Measurements from ENCODE around the gene AHCY. TPM values are rescaled to one million over a fixed set of nuclear protein-coding genes. Genes with fewer than 3 reads are reported as not detected.
"Not testable (repeated sequence)": the region's sequence is repeated elsewhere in the genome, so short reads cannot be mapped to it uniquely, and the experiment has no call there.

Gene AHCY
- total and polyA plus RNA-seq, 4 experiments from 2014 or later: 21.2 to 30.6 (median 23.6) TPM

- peaks cover 2 to 4% of the 10 kb centered on the region in 2 donors for H3K27me3 Mint-ChIP-seq
- ChIA-PET CTCF (ENCODE audit: partially characterized antibody) (no interaction called here), POLR2A (ENCODE audit: partially characterized antibody) (no interaction called here)
- H3K9me3 ChIP-seq (ENCODE audit: control insufficient read depth in 1 of 2, low read length in 2 of 2): no peaks in the 10 kb centered on the region
- H3K4me3 ChIP-seq (ENCODE audit: low read length in 2 of 2): peak overlapping the region in 1 of 2 donors; percentile 11
- no peak overlapping the region for H3K27ac Mint-ChIP-seq
- no peaks in the 10 kb centered on the region for H3K9me3 Mint-ChIP-seq
- H3K36me3 ChIP-seq (ENCODE audit: insufficient read depth, low read length): no peaks in the 10 kb centered on the region
- DNase-seq: peak in 4 of 5 donors; percentile 13 to 28 (median 18)
- H3K27ac ChIP-seq (ENCODE audit: low read depth, low read length): no peak overlapping the region
- peaks cover 8% of the 10 kb centered on the region for H3K4me1 ChIP-seq (ENCODE audit: insufficient read depth, low read length)
- H3K4me1 Mint-ChIP-seq: peaks cover 0 to 5% (median 2%) of the 10 kb centered on the region in 4 donors
- H3K36me3 Mint-ChIP-seq: peaks cover 0 to 3% of the 10 kb centered on the region in 2 donors
- no peaks in the 10 kb centered on the region for H3K27me3 ChIP-seq (ENCODE audit: insufficient read depth, low read length)
- peak overlapping the region; percentile 55 to 84 (median 69) for H3K4me3 Mint-ChIP-seq
- intact Hi-C loops (cut with micrococcal nuclease): no loop called here
Measured at GRCh38 chr20:34268851-34269636, 34.1 kb downstream of the AHCY start.

- H3K9me3 ChIP-seq (ENCODE audit: control insufficient read depth in 1 of 2, low read length in 2 of 2): no peaks in the 10 kb centered on the region
- H3K27me3 ChIP-seq (ENCODE audit: insufficient read depth, low read length): no peaks in the 10 kb centered on the region
- Mint-ChIP-seq H3K4me3 (peak overlapping the region in 4 of 8 donors; percentile 29 to 84 (median 56)), H3K9me3 (no peaks in the 10 kb centered on the region), H3K4me1 (peaks cover 0 to 5% (median 2%) of the 10 kb centered on the region in 4 donors), H3K27ac (no peak overlapping the region), H3K36me3 (no peaks in the 10 kb centered on the region), H3K27me3 (peaks cover 2 to 4% of the 10 kb centered on the region in 2 donors)
- POLR2A ChIA-PET (ENCODE audit: partially characterized antibody): no interaction called here
- CTCF ChIA-PET (ENCODE audit: partially characterized antibody): no interaction called here
- DNase-seq: no peak
- no peak overlapping the region for H3K27ac ChIP-seq (ENCODE audit: low read depth, low read length)
- intact Hi-C loops (cut with micrococcal nuclease): no loop called here
- peaks cover 8% of the 10 kb centered on the region for H3K4me1 ChIP-seq (ENCODE audit: insufficient read depth, low read length)
- H3K4me3 ChIP-seq (ENCODE audit: low read length in 2 of 2): no peak overlapping the region
- no peaks in the 10 kb centered on the region for H3K36me3 ChIP-seq (ENCODE audit: insufficient read depth, low read length)
Measured at GRCh38 chr20:34268145-34268544, 35.0 kb downstream of the AHCY start.

GRCh38 chr20:34264141-34264540, 39.0 kb downstream of the AHCY start:
- Mint-ChIP-seq H3K4me1 (peaks cover 0 to 4% (median under 1%) of the 10 kb centered on the region in 4 donors), H3K27ac (no peak overlapping the region), H3K4me3 (no peak overlapping the region), H3K36me3 (no peaks in the 10 kb centered on the region), H3K9me3 (no peaks in the 10 kb centered on the region), H3K27me3 (peaks cover 2 to 5% of the 10 kb centered on the region in 2 donors)
- no peak for DNase-seq
- no peaks in the 10 kb centered on the region for H3K9me3 ChIP-seq (ENCODE audit: control insufficient read depth in 1 of 2, low read length in 2 of 2)
- intact Hi-C loops (cut with micrococcal nuclease): no loop called here
- H3K27ac ChIP-seq (ENCODE audit: low read depth, low read length): no peak overlapping the region
- H3K36me3 ChIP-seq (ENCODE audit: insufficient read depth, low read length): no peaks in the 10 kb centered on the region
- CTCF ChIA-PET (ENCODE audit: partially characterized antibody): no interaction called here
- H3K4me3 ChIP-seq (ENCODE audit: low read length in 2 of 2): no peak overlapping the region
- H3K27me3 ChIP-seq (ENCODE audit: insufficient read depth, low read length): no peaks in the 10 kb centered on the region
- POLR2A ChIA-PET (ENCODE audit: partially characterized antibody): no interaction called here
- H3K4me1 ChIP-seq (ENCODE audit: insufficient read depth, low read length): peaks cover 4% of the 10 kb centered on the region

GRCh38 chr20:34263468-34263867, 39.7 kb downstream of the AHCY start:
- POLR2A ChIA-PET (ENCODE audit: partially characterized antibody); CTCF ChIA-PET (ENCODE audit: partially characterized antibody); H3K36me3 Mint-ChIP-seq: not testable (repeated sequence)

GRCh38 chr20:34262488-34263288, 40.5 kb downstream of the AHCY start:
- POLR2A ChIA-PET (ENCODE audit: partially characterized antibody): no interaction called here
- Histone ChIP-seq H3K4me3 (ENCODE audit: low read length in 2 of 2) (no peak overlapping the region), H3K27me3 (ENCODE audit: insufficient read depth, low read length) (no peaks in the 10 kb centered on the region), H3K9me3 (ENCODE audit: control insufficient read depth in 1 of 2, low read length in 2 of 2) (no peaks in the 10 kb centered on the region), H3K4me1 (ENCODE audit: insufficient read depth, low read length) (no peaks in the 10 kb centered on the region), H3K27ac (ENCODE audit: low read depth, low read length) (no peak overlapping the region), H3K36me3 (ENCODE audit: insufficient read depth, low read length) (no peaks in the 10 kb centered on the region)
- no peaks in the 10 kb centered on the region for H3K9me3 Mint-ChIP-seq
- peak overlapping the region in 1 of 7 donors; percentile 24 for H3K27ac Mint-ChIP-seq
- no peaks in the 10 kb centered on the region for H3K4me1 Mint-ChIP-seq
- CTCF ChIA-PET (ENCODE audit: partially characterized antibody): no interaction called here
- peaks cover 2 to 3% of the 10 kb centered on the region in 2 donors for H3K27me3 Mint-ChIP-seq
- DNase-seq: no peak
- H3K4me3 Mint-ChIP-seq: no peak overlapping the region
- intact Hi-C loops (cut with micrococcal nuclease): no loop called here
- H3K36me3 Mint-ChIP-seq: no peaks in the 10 kb centered on the region

More at GRCh38 chr20:34263468-34263867, 39.7 kb downstream of the AHCY start:
- H3K4me3 ChIP-seq (ENCODE audit: low read length in 2 of 2); H3K4me1 Mint-ChIP-seq; H3K27me3 Mint-ChIP-seq; H3K36me3 ChIP-seq (ENCODE audit: insufficient read depth, low read length); H3K27ac ChIP-seq (ENCODE audit: low read depth, low read length); H3K27me3 ChIP-seq (ENCODE audit: insufficient read depth, low read length); DNase-seq; H3K9me3 Mint-ChIP-seq; H3K9me3 ChIP-seq (ENCODE audit: control insufficient read depth in 1 of 2, low read length in 2 of 2); H3K4me3 Mint-ChIP-seq; intact Hi-C loops (cut with micrococcal nuclease); H3K4me1 ChIP-seq (ENCODE audit: insufficient read depth, low read length); H3K27ac Mint-ChIP-seq: not testable (repeated sequence)

GRCh38 chr20:34260208-34260942, 42.8 kb downstream of the AHCY start:
- DNase-seq: no peak
- intact Hi-C loops (cut with micrococcal nuclease): no loop called here
- H3K9me3 Mint-ChIP-seq: no peaks in the 10 kb centered on the region
- no peak overlapping the region for H3K27ac Mint-ChIP-seq
- peaks cover 0 to 1% of the 10 kb centered on the region in 2 donors for H3K27me3 Mint-ChIP-seq
- Histone ChIP-seq H3K36me3 (ENCODE audit: insufficient read depth, low read length) (no peaks in the 10 kb centered on the region), H3K9me3 (ENCODE audit: control insufficient read depth in 1 of 2, low read length in 2 of 2) (no peaks in the 10 kb centered on the region), H3K27me3 (ENCODE audit: insufficient read depth, low read length) (no peaks in the 10 kb centered on the region), H3K4me1 (ENCODE audit: insufficient read depth, low read length) (no peaks in the 10 kb centered on the region), H3K4me3 (ENCODE audit: low read length in 2 of 2) (no peak overlapping the region), H3K27ac (ENCODE audit: low read depth, low read length) (no peak overlapping the region)
- POLR2A ChIA-PET (ENCODE audit: partially characterized antibody): no interaction called here
- H3K4me3 Mint-ChIP-seq: no peak overlapping the region
- no peaks in the 10 kb centered on the region for H3K36me3 Mint-ChIP-seq
- no peaks in the 10 kb centered on the region for H3K4me1 Mint-ChIP-seq
- CTCF ChIA-PET (ENCODE audit: partially characterized antibody): no interaction called here

- no peaks in the 10 kb centered on the region for H3K9me3 Mint-ChIP-seq
- Histone ChIP-seq H3K36me3 (ENCODE audit: insufficient read depth, low read length) (no peaks in the 10 kb centered on the region), H3K4me3 (ENCODE audit: low read length in 2 of 2) (no peak overlapping the region), H3K27me3 (ENCODE audit: insufficient read depth, low read length) (no peaks in the 10 kb centered on the region), H3K27ac (ENCODE audit: low read depth, low read length) (no peak overlapping the region), H3K9me3 (ENCODE audit: control insufficient read depth in 1 of 2, low read length in 2 of 2) (no peaks in the 10 kb centered on the region), H3K4me1 (ENCODE audit: insufficient read depth, low read length) (no peaks in the 10 kb centered on the region)
- ChIA-PET CTCF (ENCODE audit: partially characterized antibody) (no interaction called here), POLR2A (ENCODE audit: partially characterized antibody) (no interaction called here)
- H3K27ac Mint-ChIP-seq: no peak overlapping the region
- intact Hi-C loops (cut with micrococcal nuclease): no loop called here
- H3K4me1 Mint-ChIP-seq: no peaks in the 10 kb centered on the region
- no peaks in the 10 kb centered on the region for H3K36me3 Mint-ChIP-seq
- no peak for DNase-seq
- H3K27me3 Mint-ChIP-seq: peaks cover 0 to 1% of the 10 kb centered on the region in 2 donors
- H3K4me3 Mint-ChIP-seq: no peak overlapping the region
Measured at GRCh38 chr20:34256629-34257124, 46.5 kb downstream of the AHCY start.

Measured in CD4-positive, alpha-beta memory T cell (primary cell).